Peyer's patch (tissue), 4 donors: ENCODE measurements around the gene MEI1.

ENCODE experiments used
- CTCF ChIP-seq, 6 experiments: fragments of 450-650 bp in 4 of 6; fragments of 200-600 bp in 2 of 6; sonication (generic) in 1 of 6; IDR thresholded peaks; one replicate each; pipeline ENCODE4 v1.5.1; 2017 to 2019; ENCODE audit warnings: antibody characterized with exemption in 6 of 6, mild to moderate bottlenecking in 3 of 6, moderate library complexity in 1 of 6
- POLR2A ChIP-seq, 2 donors: fragments of 450-650 bp; IDR thresholded peaks; one replicate each; pipeline ENCODE4 v1.5.1; 2017; ENCODE audit warnings: antibody characterized with exemption in 2 of 2, mild to moderate bottlenecking in 2 of 2, moderate library complexity in 2 of 2

GRCh38 chr22:41683616-41684015 is 15.7 kb upstream of the MEI1 start:
- TF ChIP-seq POLR2A (IDR thresholded peaks at IDR 0.05), result no peak
- no peak for TF ChIP-seq CTCF (IDR thresholded peaks at IDR 0.05)
